GM21825 (cell line): Measurements from ENCODE around the gene ERICH3.

Experiments
- ATAC-seq: cut with Tn5 transposase; IDR thresholded peaks from one replicate; pipeline ENCODE4 v1.9.1; 2021; ENCODE audit warnings: mild to moderate bottlenecking, moderate library complexity; ENCODE audit not compliant: unreplicated experiment

The ERICH3 gene

GRCh38 chr1:74591949-74592348 is 81.6 kb downstream of the ERICH3 start:
- ATAC-seq, result no peak

- no peak for ATAC-seq
Measured at GRCh38 chr1:74590288-74590687, 83.3 kb downstream of the ERICH3 start.

DNA sequence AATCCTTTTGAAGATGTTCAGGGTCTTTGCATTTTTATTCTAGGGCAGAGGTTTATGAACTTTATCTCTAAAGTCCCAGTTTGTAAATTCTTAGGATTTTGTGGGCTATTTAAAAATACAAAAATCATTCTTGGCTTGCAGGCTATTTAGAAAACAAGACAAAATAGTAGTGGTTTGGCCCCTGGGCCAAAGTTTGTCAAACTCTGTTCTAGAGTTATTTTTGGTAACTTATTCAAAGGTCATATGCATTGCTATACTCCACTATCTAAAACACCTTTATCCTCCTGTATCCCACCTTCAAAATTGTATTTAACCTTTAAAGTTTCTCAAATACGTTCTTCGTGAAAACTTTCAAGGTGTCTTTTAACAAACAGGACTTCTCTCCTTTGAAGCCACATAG is 85.7 kb downstream of the ERICH3 start:
- no peak for ATAC-seq

GRCh38 chr1:74586253-74586897 is 87.2 kb downstream of the ERICH3 start:
- no peak for ATAC-seq

GRCh38 chr1:74584185-74584584 is 89.4 kb downstream of the ERICH3 start:
- no peak for ATAC-seq

DNA sequence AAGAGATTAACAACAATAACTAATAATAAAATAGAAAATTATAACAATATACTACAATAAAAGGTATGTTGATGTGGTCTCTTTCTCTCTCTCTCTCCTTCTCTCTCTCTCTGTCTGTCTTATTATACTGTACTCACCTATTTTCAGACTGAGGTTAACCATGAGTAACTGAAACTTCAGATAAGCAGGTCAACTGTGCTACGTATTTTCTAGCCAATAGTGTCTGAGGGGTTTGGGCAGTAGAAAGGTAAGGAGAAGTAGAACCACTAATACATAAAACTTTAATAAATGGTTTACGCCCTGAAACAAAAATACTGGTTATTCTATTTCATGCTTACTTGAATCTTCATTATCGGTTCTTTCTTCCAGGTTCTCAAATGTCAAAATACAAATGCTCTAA is 90.2 kb downstream of the ERICH3 start:
- ATAC-seq, result no peak

- ATAC-seq, result peak; percentile 100
Measured at GRCh38 chr1:74579425-74579824, 94.2 kb downstream of the ERICH3 start.

DNA sequence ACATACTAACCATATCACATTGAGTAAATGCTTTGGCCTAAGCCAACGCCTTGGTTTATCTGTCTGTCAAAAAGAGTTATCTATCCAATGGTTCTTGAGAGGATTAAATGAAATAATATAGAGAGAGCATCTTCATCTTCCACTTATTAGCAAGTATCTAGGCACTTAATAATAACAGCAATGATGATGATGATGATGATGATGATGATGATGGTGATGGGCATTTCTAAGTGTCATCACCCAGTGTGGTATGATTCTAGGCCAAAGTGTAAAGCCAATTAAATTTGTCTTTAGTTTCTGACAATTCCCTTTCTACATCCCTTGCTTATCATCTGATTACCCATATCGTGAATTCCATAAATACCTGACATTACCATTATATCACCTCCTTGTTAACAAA is 95.5 kb downstream of the ERICH3 start:
- ATAC-seq, result no peak

DNA sequence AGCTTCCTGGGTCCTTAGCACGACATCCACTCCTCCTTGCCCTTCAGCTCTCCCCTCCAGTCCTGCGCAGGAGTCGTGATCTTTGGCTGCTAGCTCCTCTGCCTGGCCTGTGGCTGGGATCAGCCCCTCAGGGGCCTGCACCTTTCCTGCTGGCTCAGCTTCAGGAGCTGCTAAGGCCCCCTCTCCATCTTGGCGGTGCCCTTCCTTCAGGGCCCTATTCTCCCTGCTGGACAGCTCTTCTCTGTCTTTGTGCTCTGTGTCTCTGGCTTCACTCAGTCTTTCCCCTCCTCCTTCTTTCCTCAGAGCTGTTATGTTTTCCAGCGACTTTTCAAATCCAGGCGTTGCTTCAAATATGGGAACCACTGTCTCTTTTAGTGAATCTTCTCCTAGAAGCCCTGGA is 101.7 kb downstream of the ERICH3 start:
- ATAC-seq, result no peak

DNA sequence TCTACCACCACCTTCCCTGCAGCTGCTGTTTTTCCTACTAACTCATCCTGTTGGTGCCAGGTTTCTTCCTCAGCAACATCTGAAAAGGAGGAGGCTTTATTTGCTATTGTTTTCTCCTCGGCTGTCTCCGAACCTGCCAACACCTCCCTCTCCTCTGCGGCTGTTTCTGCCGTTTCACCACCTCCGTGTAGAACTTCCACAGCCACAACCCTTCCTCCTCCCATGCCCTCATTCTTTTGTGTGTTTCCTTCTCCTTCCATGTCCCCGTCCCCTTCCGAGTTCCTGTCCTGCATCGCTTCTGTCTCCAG is 102.1 kb downstream of the ERICH3 start:
- ATAC-seq, result no peak

DNA sequence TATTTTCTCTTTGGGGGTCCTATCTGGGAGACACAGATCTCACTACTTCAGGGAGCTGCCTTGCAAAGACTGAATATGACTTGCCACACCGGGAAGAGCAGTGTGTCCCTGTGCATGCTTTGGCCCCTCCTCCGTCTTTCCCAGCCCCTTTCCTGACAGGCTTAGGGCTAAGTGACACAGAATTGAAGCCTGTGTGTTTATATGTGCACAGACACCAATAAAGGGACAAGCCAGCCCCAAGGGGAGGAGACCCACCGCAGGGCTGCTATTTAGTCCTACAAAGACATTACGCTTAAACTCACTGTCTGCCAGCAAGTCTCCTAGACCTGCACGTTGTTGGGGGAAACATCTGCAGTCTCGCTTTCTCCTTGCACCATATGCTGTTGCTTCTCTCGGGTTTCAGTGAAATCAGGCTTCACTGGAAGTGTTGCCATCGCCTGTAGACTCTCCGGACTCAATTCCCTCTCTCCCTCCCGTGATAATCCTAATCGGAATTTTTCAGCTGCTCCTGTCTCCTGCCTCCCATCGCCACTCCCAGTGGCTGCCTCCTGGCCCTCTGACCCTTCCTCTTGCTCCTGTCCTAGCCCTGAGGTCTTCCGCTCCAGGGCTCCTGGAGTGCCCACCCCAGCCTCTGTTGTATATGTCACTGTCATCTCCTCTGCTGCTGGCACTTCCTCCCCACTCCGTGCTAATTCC is 102.6 kb downstream of the ERICH3 start:
- no peak for ATAC-seq

- no peak for ATAC-seq
Measured at GRCh38 chr1:74549932-74550331, 123.7 kb downstream of the ERICH3 start.

- ATAC-seq, result no peak
Measured at GRCh38 chr1:74548961-74549750, 124.4 kb downstream of the ERICH3 start.

GRCh38 chr1:74545821-74546220 is 127.8 kb downstream of the ERICH3 start:
- no peak for ATAC-seq

GRCh38 chr1:74534241-74534640 is 139.4 kb downstream of the ERICH3 start:
- ATAC-seq, result no peak

DNA sequence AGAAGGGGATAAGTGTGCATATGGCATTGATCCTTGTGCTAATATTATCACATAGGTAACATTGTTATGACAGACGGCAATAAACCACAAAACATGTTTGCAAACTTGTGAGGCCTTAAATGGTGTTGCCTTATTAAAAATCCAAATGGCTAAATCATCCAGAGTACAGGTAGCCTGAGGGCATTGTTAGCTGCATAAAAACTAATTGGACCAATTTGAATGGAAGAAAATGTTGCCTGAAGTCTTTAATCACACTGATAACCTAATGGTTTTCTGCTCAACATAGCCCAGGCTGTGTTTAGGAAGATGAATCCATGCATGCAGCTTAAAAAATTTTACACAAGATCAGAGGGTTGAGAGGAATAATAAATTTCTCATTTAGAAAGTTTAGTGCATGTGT is 141.8 kb downstream of the ERICH3 start:
- no peak for ATAC-seq

DNA sequence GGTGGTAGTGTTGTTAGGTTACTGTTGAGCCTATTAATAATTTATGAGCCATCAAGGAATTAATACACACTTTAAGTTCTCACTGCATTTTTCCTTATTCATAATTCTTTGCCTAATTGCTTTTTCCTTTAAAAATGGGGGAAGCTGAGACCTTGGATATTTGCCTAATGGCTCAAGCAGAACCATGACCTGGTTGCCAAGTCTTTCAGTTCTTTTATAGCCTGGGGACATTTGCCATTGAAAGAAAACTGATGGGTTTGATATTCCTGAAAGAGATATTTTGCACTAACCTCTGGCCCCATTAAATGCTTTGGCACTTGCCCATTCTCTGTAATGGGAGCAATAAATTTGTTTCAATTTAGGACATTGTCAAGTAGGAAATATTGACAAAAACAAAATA is 142.7 kb downstream of the ERICH3 start:
- no peak for ATAC-seq

DNA sequence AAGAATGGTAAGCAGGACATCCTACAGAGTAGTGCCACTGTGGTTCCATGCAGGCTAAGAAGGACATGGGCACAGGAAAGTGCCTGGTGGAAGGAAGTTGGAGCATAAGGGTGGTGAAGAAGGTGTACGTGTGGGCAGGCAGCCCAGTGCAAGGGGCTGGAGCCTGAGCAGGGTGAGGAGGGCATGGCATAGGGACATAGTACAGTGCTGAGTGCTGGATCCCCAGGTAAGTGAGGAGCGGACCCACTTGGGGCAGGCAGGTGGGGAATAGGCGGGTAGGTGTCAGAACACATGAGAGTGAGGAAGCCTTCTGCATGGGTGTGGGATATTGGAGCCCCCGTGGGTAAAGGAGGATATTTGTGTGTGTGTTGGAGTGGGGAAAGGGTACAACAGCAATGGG is 145.5 kb downstream of the ERICH3 start:
- no peak for ATAC-seq

- ATAC-seq, result no peak
Measured at GRCh38 chr1:74526708-74527107, 146.9 kb downstream of the ERICH3 start.

DNA sequence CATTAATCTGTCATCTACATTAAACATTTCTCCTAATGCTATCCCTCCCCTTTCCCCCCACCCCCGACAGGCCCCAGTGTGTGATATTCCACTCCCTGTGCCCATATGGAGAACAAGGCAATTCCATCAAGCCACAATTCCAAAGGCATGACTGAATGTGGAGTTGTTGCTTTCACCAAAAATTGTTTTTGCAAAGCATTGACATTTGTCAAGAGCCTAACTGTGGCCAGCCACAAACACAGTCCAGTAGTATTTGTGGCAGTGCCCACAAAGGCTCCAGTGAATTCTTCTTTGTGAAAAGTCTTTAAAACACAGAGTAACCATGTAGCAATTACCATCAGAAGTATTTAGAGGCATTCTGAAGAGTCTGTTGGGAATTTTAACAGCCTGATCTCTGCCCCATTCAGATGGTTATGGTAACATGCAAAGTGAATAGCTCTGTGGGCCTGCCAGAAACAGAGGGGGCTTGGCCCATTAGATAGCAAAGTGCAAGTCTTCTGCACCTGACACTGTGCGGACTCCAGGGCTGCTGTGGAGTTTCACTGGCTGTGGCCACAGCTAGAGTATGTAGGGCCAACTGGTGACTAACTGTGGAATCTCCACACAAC is 149.6 kb downstream of the ERICH3 start:
- no peak for ATAC-seq

- no peak for ATAC-seq
Measured at GRCh38 chr1:74522148-74522547, 151.4 kb downstream of the ERICH3 start.
